SK-N-MC (cell line): ENCODE data around the gene CELF2.
"Not testable (repeated sequence)": the region's sequence is repeated elsewhere in the genome, so short reads cannot be mapped to it uniquely, and the experiment has no call there.

Experiments
- DNase-seq: peaks from one replicate; pipeline ENCODE4 v3.0.0-alpha.2; 2011; ENCODE audit warnings: low read depth, low spot score
- H3K27ac ChIP-seq: fragments of 200-600 bp; sonication (generic); 2 replicates; pipeline ENCODE4 v1.5.1; 2016; ENCODE audit warnings: mixed run types
- H3K36me3 ChIP-seq: fragments of 200-600 bp; sonication (generic); 2 replicates; pipeline ENCODE4 v1.6.1; 2017; ENCODE audit warnings: antibody characterized with exemption, low read length, mixed read lengths; ENCODE audit not compliant: insufficient read depth
- H3K4me3 ChIP-seq: fragments of 200-600 bp; sonication (generic); 2 replicates; pipeline ENCODE4 v1.5.1; 2016
- H3K9ac ChIP-seq: fragments of 200-600 bp; sonication (generic); 2 replicates; pipeline ENCODE4 v1.8.0; 2017; ENCODE audit warnings: mixed run types, mixed read lengths; ENCODE audit not compliant: insufficient read length
- H3K9me3 ChIP-seq: fragments of 200-600 bp; sonication (generic); 2 replicates; pipeline ENCODE4 v1.6.1; 2017; ENCODE audit warnings: low read depth, mild to moderate bottlenecking, antibody characterized with exemption, low read length, moderate library complexity, mixed read lengths
- EZH2 ChIP-seq: fragments of 200-600 bp; sonication (generic); IDR thresholded peaks from one replicate; pipeline ENCODE4 v1.6.1; 2017; ENCODE audit warnings: antibody characterized with exemption
- FOXP2 ChIP-seq: optimal IDR thresholded peaks from 2 replicates; pipeline ENCODE3; 2011; ENCODE audit warnings: mild to moderate bottlenecking, moderate library complexity; ENCODE audit not compliant: insufficient read depth; ENCODE audit errors: extremely low read length, control extremely low read depth
- POLR2AphosphoS5 ChIP-seq: IDR thresholded peaks from 2 replicates; pipeline ENCODE4 v1.6.1; 2012; ENCODE audit warnings: mild to moderate bottlenecking, low read depth, low read length, borderline replicate concordance

CELF2 gene

DNA sequence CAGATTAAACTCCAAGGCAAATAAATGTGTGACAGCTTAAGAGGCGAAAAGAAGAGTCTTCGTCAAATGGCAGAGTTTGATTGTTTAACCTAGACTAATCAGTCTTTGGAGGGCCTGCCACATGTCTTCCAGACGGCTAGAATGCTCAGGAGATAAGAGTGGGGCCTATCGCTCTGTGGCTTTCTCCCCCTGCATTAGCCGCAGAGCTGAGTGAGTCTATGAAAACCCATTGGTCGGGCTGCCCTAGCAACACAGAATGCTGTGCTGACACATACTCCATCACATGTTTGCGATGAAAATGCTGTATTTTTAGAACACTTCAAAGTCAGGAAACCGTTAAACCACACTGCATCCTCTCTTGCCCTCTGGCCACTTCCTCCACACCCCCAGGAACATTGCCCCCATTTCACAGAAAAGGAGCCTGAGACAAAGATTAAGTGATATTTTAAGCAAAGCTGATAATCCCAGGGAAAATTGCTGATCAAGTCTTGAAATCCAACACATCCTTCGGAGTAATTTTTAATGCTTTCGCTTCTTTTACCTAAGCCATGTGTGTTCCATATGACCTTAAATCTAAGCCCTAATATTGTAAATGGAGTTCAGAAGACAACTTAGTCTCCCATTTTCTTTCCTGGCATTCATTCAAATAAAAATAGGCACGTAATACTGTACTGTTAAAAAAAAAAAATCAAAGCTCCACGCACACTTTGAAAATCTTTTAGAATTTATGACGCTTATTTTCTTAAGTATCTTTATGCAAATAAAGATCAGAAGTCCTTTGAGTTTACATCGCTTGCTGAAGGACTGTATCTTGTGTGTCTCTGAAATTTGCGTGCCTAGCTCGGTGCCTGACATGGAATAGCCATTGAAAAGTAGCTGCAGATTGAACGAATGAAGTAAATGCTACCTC is 161.2 kb downstream of the CELF2 start:
- Histone ChIP-seq H3K9ac (no peak overlapping the region), H3K4me3 (no peak overlapping the region), H3K9me3 (no peaks in the 10 kb centered on the region), H3K27ac (no peak overlapping the region), H3K36me3 (no peaks in the 10 kb centered on the region)
- TF ChIP-seq POLR2AphosphoS5 (no peak), FOXP2 (no peak), EZH2 (no peak)
- no peak for DNase-seq

DNA sequence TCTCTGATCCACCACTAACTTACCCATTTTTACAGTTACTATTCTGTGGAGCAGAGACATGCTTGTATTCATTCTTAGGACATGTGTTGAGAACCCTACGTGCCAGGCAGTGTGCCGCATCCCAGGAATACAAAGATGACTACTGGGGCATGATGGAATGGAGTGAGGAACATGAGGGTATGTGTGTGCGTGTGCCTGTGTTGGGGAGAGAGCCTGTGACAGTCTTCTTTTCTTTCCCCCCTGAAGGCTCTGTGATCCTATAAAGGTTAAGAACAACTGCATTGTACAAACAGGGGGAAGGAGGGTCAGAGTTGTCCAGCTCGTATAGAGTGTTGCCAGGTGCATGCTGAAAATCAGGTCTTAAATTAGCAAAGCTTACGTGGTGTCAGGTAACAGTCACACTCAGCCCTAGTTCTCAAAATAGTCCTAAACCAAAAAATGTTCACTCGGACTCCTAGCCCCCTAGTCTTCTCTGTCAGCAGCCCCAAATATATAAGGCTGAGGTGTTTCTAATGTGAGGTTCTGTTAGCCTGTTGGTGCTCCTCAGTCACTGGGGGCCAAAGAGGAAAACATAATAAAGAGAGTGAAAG is 161.9 kb downstream of the CELF2 start:
- H3K36me3 ChIP-seq = no peaks in the 10 kb centered on the region
- H3K9ac ChIP-seq = no peak overlapping the region
- H3K4me3 ChIP-seq = no peak overlapping the region
- TF ChIP-seq POLR2AphosphoS5 = no peak
- TF ChIP-seq EZH2 = no peak
- no peak for TF ChIP-seq FOXP2
- no peak overlapping the region for H3K27ac ChIP-seq
- no peaks in the 10 kb centered on the region for H3K9me3 ChIP-seq
- DNase-seq = no peak

- Histone ChIP-seq H3K9ac (no peak overlapping the region), H3K4me3 (no peak overlapping the region), H3K36me3 (no peaks in the 10 kb centered on the region), H3K27ac (no peak overlapping the region), H3K9me3 (no peaks in the 10 kb centered on the region)
- no peak for DNase-seq
- no peak for TF ChIP-seq POLR2AphosphoS5
- no peak for TF ChIP-seq EZH2
- TF ChIP-seq FOXP2 = no peak
These were observed 162.6 kb downstream of the CELF2 start for GRCh38 chr10:11180228-11180627.

- no peak for DNase-seq
- H3K9ac ChIP-seq = no peak overlapping the region
- H3K36me3 ChIP-seq = no peaks in the 10 kb centered on the region
- no peak overlapping the region for H3K27ac ChIP-seq
- no peaks in the 10 kb centered on the region for H3K9me3 ChIP-seq
- H3K4me3 ChIP-seq = no peak overlapping the region
- TF ChIP-seq FOXP2 (no peak), EZH2 (no peak), POLR2AphosphoS5 (no peak)
These were observed 164.3 kb downstream of the CELF2 start for GRCh38 chr10:11181978-11182377.

DNA sequence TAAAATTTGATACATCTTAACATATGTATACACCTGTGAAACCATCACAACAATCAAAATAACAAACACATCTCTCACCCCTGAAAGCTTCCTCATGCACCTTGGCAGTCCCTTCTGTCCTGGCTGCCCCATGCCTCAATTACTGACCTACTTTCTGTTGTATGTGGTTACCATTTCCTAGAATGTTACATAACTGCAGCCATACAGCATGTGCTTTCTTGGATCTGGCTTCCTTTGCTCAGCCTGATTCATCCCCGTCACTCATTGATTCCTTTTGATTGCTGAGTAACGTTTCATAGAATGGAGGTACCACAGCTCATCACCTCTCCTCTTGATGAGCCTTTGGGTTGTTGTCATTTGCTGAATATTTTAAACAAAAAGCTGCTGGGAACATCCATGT is 165.3 kb downstream of the CELF2 start:
- DNase-seq = no peak
- Histone ChIP-seq H3K9ac (no peak overlapping the region), H3K27ac (no peak overlapping the region), H3K4me3 (no peak overlapping the region), H3K9me3 (no peaks in the 10 kb centered on the region), H3K36me3 (no peaks in the 10 kb centered on the region)
- no peak for TF ChIP-seq POLR2AphosphoS5
- no peak for TF ChIP-seq EZH2
- no peak for TF ChIP-seq FOXP2

GRCh38 chr10:11184093-11184492 is 166.4 kb downstream of the CELF2 start:
- Histone ChIP-seq H3K36me3 (no peaks in the 10 kb centered on the region), H3K27ac (no peak overlapping the region), H3K4me3 (no peak overlapping the region), H3K9ac (no peak overlapping the region), H3K9me3 (no peaks in the 10 kb centered on the region)
- TF ChIP-seq POLR2AphosphoS5 = no peak
- no peak for TF ChIP-seq FOXP2
- no peak for TF ChIP-seq EZH2
- DNase-seq = no peak

DNA sequence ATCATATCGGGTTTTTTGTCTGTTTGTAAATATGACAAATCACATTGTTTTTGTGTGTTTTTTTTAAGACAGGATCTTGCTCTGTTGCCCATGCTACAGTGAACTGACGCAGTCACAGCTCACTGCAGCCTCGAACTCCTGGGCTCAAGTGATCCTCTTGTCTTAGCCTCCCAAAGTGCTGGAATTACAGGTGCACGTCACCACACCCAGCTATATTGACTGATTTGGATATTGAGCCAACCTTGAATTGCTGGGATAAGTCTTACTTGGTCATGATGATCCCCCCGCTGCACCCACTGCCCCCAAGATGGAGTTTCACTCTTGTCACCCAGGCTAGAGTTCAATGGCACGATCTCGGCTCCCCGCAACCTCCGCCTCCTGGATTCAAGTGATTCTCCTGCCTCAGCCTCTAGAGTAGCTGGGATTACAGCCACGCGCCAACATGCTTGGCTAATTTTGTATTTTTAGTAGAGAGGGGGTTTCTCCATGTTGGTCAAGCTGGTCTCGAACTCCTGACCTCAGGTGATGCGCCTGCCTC is 167.5 kb downstream of the CELF2 start:
- DNase-seq, H3K4me3 ChIP-seq, H3K36me3 ChIP-seq: not testable (repeated sequence)

GRCh38 chr10:11186374-11186773 is 168.7 kb downstream of the CELF2 start:
- H3K9me3 ChIP-seq = no peaks in the 10 kb centered on the region
- no peak overlapping the region for H3K9ac ChIP-seq
- TF ChIP-seq FOXP2 = no peak
- TF ChIP-seq EZH2 = no peak
- no peak for TF ChIP-seq POLR2AphosphoS5
- no peaks in the 10 kb centered on the region for H3K36me3 ChIP-seq
- DNase-seq = no peak
- H3K27ac ChIP-seq = no peak overlapping the region
- H3K4me3 ChIP-seq = no peak overlapping the region

More for the DNA sequence above, 167.5 kb downstream of the CELF2 start:
- H3K9me3 ChIP-seq, H3K27ac ChIP-seq, H3K9ac ChIP-seq: not testable (repeated sequence)
